Neutrophil (primary cell): ENCODE results near the gene CCDC9.

Experiments
- H3K27ac ChIP-seq: fragments of 200-600 bp; sonication (generic); 2 replicates; pipeline ENCODE4 v1.5.1; 2016; ENCODE audit warnings: mild to moderate bottlenecking, moderate library complexity
- H3K27me3 ChIP-seq: fragments of 200-600 bp; sonication (generic); 2 replicates; pipeline ENCODE4 v1.6.0; 2016; ENCODE audit warnings: mild to moderate bottlenecking
- H3K36me3 ChIP-seq: fragments of 200-600 bp; sonication (generic); 2 replicates; pipeline ENCODE4 v1.5.1; 2017
- H3K4me1 ChIP-seq, 2 experiments: fragments of 200-600 bp in 1 of 2; sonication (generic) in 1 of 2; 1 replicate in 1 of 2; 2 replicates in 1 of 2; pipeline versions ENCODE4 v1.5.1 to v1.6.1; 2013 to 2016; ENCODE audit warnings: low read depth in 1 of 2, low read length in 1 of 2, mild to moderate bottlenecking in 1 of 2, moderate library complexity in 1 of 2; ENCODE audit not compliant: control insufficient read depth in 1 of 2, insufficient read depth in 1 of 2
- H3K4me3 ChIP-seq, 2 experiments: fragments of 200-600 bp in 1 of 2; sonication (generic) in 1 of 2; 1 replicate in 1 of 2; 2 replicates in 1 of 2; pipeline ENCODE4 v1.5.1; 2013 to 2016; ENCODE audit warnings: low read depth in 1 of 2, low read length in 1 of 2, mild to moderate bottlenecking in 1 of 2, moderate library complexity in 1 of 2
- H3K9me3 ChIP-seq: fragments of 200-600 bp; sonication (generic); 2 replicates; pipeline ENCODE4 v1.5.1; 2016
- CTCF ChIP-seq: fragments of 200-600 bp; sonication (generic); IDR thresholded peaks from 2 replicates; pipeline ENCODE4 v1.5.1; 2016; ENCODE audit warnings: antibody characterized with exemption

Gene CCDC9

GRCh38 chr19:47256693-47257410 is 527 bp downstream of the CCDC9 start:
- peaks cover 32% of the 10 kb centered on the region for H3K36me3 ChIP-seq
- peaks cover 15 to 33% of the 10 kb centered on the region in 2 experiments for H3K4me1 ChIP-seq
- peak overlapping the region; percentile 89 for H3K27ac ChIP-seq
- no peaks in the 10 kb centered on the region for H3K27me3 ChIP-seq
- peak overlapping the region; percentile 67 to 71 for H3K4me3 ChIP-seq
- no peaks in the 10 kb centered on the region for H3K9me3 ChIP-seq
- TF ChIP-seq CTCF: peak; percentile 35

- peaks cover 36% of the 10 kb centered on the region for H3K36me3 ChIP-seq
- peak overlapping the region; percentile 67 to 70 for H3K4me3 ChIP-seq
- no peak for TF ChIP-seq CTCF
- no peaks in the 10 kb centered on the region for H3K27me3 ChIP-seq
- peaks cover 22 to 40% of the 10 kb centered on the region in 2 experiments for H3K4me1 ChIP-seq
- H3K9me3 ChIP-seq: no peaks in the 10 kb centered on the region
- H3K27ac ChIP-seq: peak overlapping the region; percentile 89
Measured at GRCh38 chr19:47257411-47258169, 1.3 kb downstream of the CCDC9 start.

GRCh38 chr19:47258434-47258833 is 2.1 kb downstream of the CCDC9 start:
- no peak for TF ChIP-seq CTCF
- Histone ChIP-seq H3K36me3 (peaks cover 42% of the 10 kb centered on the region), H3K4me3 (no peak overlapping the region), H3K4me1 (peaks cover 22 to 44% of the 10 kb centered on the region in 2 experiments), H3K27me3 (no peaks in the 10 kb centered on the region), H3K9me3 (no peaks in the 10 kb centered on the region), H3K27ac (peak overlapping the region; percentile 89)

- Histone ChIP-seq H3K9me3 (no peaks in the 10 kb centered on the region), H3K27ac (peak overlapping the region; percentile 18), H3K4me1 (peaks cover 22 to 44% of the 10 kb centered on the region in 2 experiments), H3K27me3 (no peaks in the 10 kb centered on the region), H3K36me3 (peaks cover 48% of the 10 kb centered on the region), H3K4me3 (no peak overlapping the region)
- no peak for TF ChIP-seq CTCF
Measured at GRCh38 chr19:47258895-47259555, 2.7 kb downstream of the CCDC9 start.

- H3K9me3 ChIP-seq: no peaks in the 10 kb centered on the region
- no peak overlapping the region for H3K27ac ChIP-seq
- H3K36me3 ChIP-seq: peaks cover 62% of the 10 kb centered on the region
- H3K4me3 ChIP-seq: no peak overlapping the region
- TF ChIP-seq CTCF: no peak
- H3K27me3 ChIP-seq: no peaks in the 10 kb centered on the region
- peaks cover 22 to 44% of the 10 kb centered on the region in 2 experiments for H3K4me1 ChIP-seq
Measured at GRCh38 chr19:47260476-47260875, 4.2 kb downstream of the CCDC9 start.
